ENCODE measurements around the gene ZNF280B.
"Not testable (repeated sequence)": the region's sequence is repeated elsewhere in the genome, so short reads cannot be mapped to it uniquely, and the experiment has no call there.

The ZNF280B gene

GRCh38 chr22:22478470-22478869 is 30.1 kb downstream of the ZNF280B start:
- H3K4me3 Mint-ChIP-seq: no peak overlapping the region
- no peaks in the 10 kb centered on the region for H3K4me1 Mint-ChIP-seq (ENCODE audit: low read depth)
- no peaks in the 10 kb centered on the region for H3K27me3 Mint-ChIP-seq (ENCODE audit: low read depth)
- no peaks in the 10 kb centered on the region for H3K36me3 Mint-ChIP-seq (ENCODE audit: low read depth)
- H3K9me3 Mint-ChIP-seq: no peaks in the 10 kb centered on the region
- no peak for DNase-seq (ENCODE audit: low spot score)
- H3K27ac Mint-ChIP-seq: no peak overlapping the region

GRCh38 chr22:22474733-22475132 is 33.8 kb downstream of the ZNF280B start:
- peaks cover 3% of the 10 kb centered on the region for H3K27me3 Mint-ChIP-seq (ENCODE audit: low read depth)
- H3K9me3 Mint-ChIP-seq: peaks cover 2% of the 10 kb centered on the region
- no peak overlapping the region for H3K4me3 Mint-ChIP-seq
- H3K4me1 Mint-ChIP-seq (ENCODE audit: low read depth): no peaks in the 10 kb centered on the region
- DNase-seq (ENCODE audit: low spot score): no peak
- no peak overlapping the region for H3K27ac Mint-ChIP-seq
- no peaks in the 10 kb centered on the region for H3K36me3 Mint-ChIP-seq (ENCODE audit: low read depth)

GRCh38 chr22:22471104-22471503 is 37.4 kb downstream of the ZNF280B start:
- not testable (repeated sequence) for H3K4me1 Mint-ChIP-seq (ENCODE audit: low read depth); H3K27me3 Mint-ChIP-seq (ENCODE audit: low read depth); H3K36me3 Mint-ChIP-seq (ENCODE audit: low read depth); H3K27ac Mint-ChIP-seq; DNase-seq (ENCODE audit: low spot score); H3K4me3 Mint-ChIP-seq
- peaks cover 14% of the 10 kb centered on the region for H3K9me3 Mint-ChIP-seq

- H3K27ac Mint-ChIP-seq: no peak overlapping the region
- H3K4me3 Mint-ChIP-seq: no peak overlapping the region
- H3K9me3 Mint-ChIP-seq: peaks cover 14% of the 10 kb centered on the region
- peaks cover 9% of the 10 kb centered on the region for H3K27me3 Mint-ChIP-seq (ENCODE audit: low read depth)
- no peaks in the 10 kb centered on the region for H3K36me3 Mint-ChIP-seq (ENCODE audit: low read depth)
- no peaks in the 10 kb centered on the region for H3K4me1 Mint-ChIP-seq (ENCODE audit: low read depth)
- DNase-seq (ENCODE audit: low spot score): no peak
These were observed 39.0 kb downstream of the ZNF280B start for GRCh38 chr22:22469527-22469926.

- H3K9me3 Mint-ChIP-seq: peaks cover 14% of the 10 kb centered on the region
- H3K27ac Mint-ChIP-seq; H3K4me3 Mint-ChIP-seq; H3K36me3 Mint-ChIP-seq (ENCODE audit: low read depth); DNase-seq (ENCODE audit: low spot score); H3K27me3 Mint-ChIP-seq (ENCODE audit: low read depth); H3K4me1 Mint-ChIP-seq (ENCODE audit: low read depth): not testable (repeated sequence)
These were observed 39.6 kb downstream of the ZNF280B start for GRCh38 chr22:22468794-22469469.

GRCh38 chr22:22467112-22467511 is 41.4 kb downstream of the ZNF280B start:
- Mint-ChIP-seq H3K27ac (no peak overlapping the region), H3K36me3 (ENCODE audit: low read depth) (no peaks in the 10 kb centered on the region), H3K4me1 (ENCODE audit: low read depth) (no peaks in the 10 kb centered on the region), H3K4me3 (no peak overlapping the region), H3K27me3 (ENCODE audit: low read depth) (peaks cover 16% of the 10 kb centered on the region), H3K9me3 (peaks cover 14% of the 10 kb centered on the region)
- DNase-seq (ENCODE audit: low spot score): no peak

- Mint-ChIP-seq H3K36me3 (ENCODE audit: low read depth) (no peaks in the 10 kb centered on the region), H3K27me3 (ENCODE audit: low read depth) (peaks cover 20% of the 10 kb centered on the region), H3K27ac (no peak overlapping the region), H3K9me3 (peaks cover 14% of the 10 kb centered on the region), H3K4me3 (no peak overlapping the region), H3K4me1 (ENCODE audit: low read depth) (no peaks in the 10 kb centered on the region)
- no peak for DNase-seq (ENCODE audit: low spot score)
These were observed 42.8 kb downstream of the ZNF280B start for GRCh38 chr22:22465782-22466181.

- peaks cover 14% of the 10 kb centered on the region for H3K9me3 Mint-ChIP-seq
- peaks cover 20% of the 10 kb centered on the region for H3K27me3 Mint-ChIP-seq (ENCODE audit: low read depth)
- no peaks in the 10 kb centered on the region for H3K4me1 Mint-ChIP-seq (ENCODE audit: low read depth)
- H3K36me3 Mint-ChIP-seq (ENCODE audit: low read depth): no peaks in the 10 kb centered on the region
- H3K4me3 Mint-ChIP-seq: no peak overlapping the region
- DNase-seq (ENCODE audit: low spot score): no peak
- no peak overlapping the region for H3K27ac Mint-ChIP-seq
These were observed 43.4 kb downstream of the ZNF280B start for GRCh38 chr22:22465094-22465602.

- H3K36me3 Mint-ChIP-seq (ENCODE audit: low read depth): no peaks in the 10 kb centered on the region
- no peak overlapping the region for H3K4me3 Mint-ChIP-seq
- H3K9me3 Mint-ChIP-seq: peaks cover 15% of the 10 kb centered on the region
- H3K27ac Mint-ChIP-seq: no peak overlapping the region
- DNase-seq (ENCODE audit: low spot score): no peak
- peaks cover 16% of the 10 kb centered on the region for H3K27me3 Mint-ChIP-seq (ENCODE audit: low read depth)
- H3K4me1 Mint-ChIP-seq (ENCODE audit: low read depth): no peaks in the 10 kb centered on the region
These were observed 43.9 kb downstream of the ZNF280B start for GRCh38 chr22:22464541-22465054.

GRCh38 chr22:22463855-22464540 is 44.5 kb downstream of the ZNF280B start:
- no peak overlapping the region for H3K4me3 Mint-ChIP-seq
- no peak overlapping the region for H3K27ac Mint-ChIP-seq
- no peaks in the 10 kb centered on the region for H3K4me1 Mint-ChIP-seq (ENCODE audit: low read depth)
- no peaks in the 10 kb centered on the region for H3K36me3 Mint-ChIP-seq (ENCODE audit: low read depth)
- peaks cover 15% of the 10 kb centered on the region for H3K9me3 Mint-ChIP-seq
- peak; percentile 25 for DNase-seq (ENCODE audit: low spot score)
- peaks cover 15% of the 10 kb centered on the region for H3K27me3 Mint-ChIP-seq (ENCODE audit: low read depth)

GRCh38 chr22:22462813-22463567 is 45.6 kb downstream of the ZNF280B start:
- no peak overlapping the region for H3K4me3 Mint-ChIP-seq

GRCh38 chr22:22461583-22461982 is 47.0 kb downstream of the ZNF280B start:
- Mint-ChIP-seq H3K27ac (no peak overlapping the region), H3K27me3 (ENCODE audit: low read depth) (peaks cover 15% of the 10 kb centered on the region), H3K4me3 (no peak overlapping the region), H3K4me1 (ENCODE audit: low read depth) (no peaks in the 10 kb centered on the region), H3K9me3 (peaks cover 25% of the 10 kb centered on the region), H3K36me3 (ENCODE audit: low read depth) (peaks cover 1% of the 10 kb centered on the region)
- no peak for DNase-seq (ENCODE audit: low spot score)

More at GRCh38 chr22:22462813-22463567, 45.6 kb downstream of the ZNF280B start:
- Mint-ChIP-seq H3K36me3 (ENCODE audit: low read depth) (peaks cover 1% of the 10 kb centered on the region), H3K27ac (no peak overlapping the region), H3K27me3 (ENCODE audit: low read depth) (peaks cover 15% of the 10 kb centered on the region), H3K4me1 (ENCODE audit: low read depth) (no peaks in the 10 kb centered on the region), H3K9me3 (peaks cover 20% of the 10 kb centered on the region)
- no peak for DNase-seq (ENCODE audit: low spot score)

GRCh38 chr22:22461111-22461510 is 47.4 kb downstream of the ZNF280B start:
- peaks cover 1% of the 10 kb centered on the region for H3K36me3 Mint-ChIP-seq (ENCODE audit: low read depth)
- H3K27ac Mint-ChIP-seq: no peak overlapping the region
- no peaks in the 10 kb centered on the region for H3K4me1 Mint-ChIP-seq (ENCODE audit: low read depth)
- peaks cover 25% of the 10 kb centered on the region for H3K9me3 Mint-ChIP-seq
- DNase-seq (ENCODE audit: low spot score): no peak
- H3K4me3 Mint-ChIP-seq: no peak overlapping the region
- peaks cover 13% of the 10 kb centered on the region for H3K27me3 Mint-ChIP-seq (ENCODE audit: low read depth)

- Mint-ChIP-seq H3K9me3 (peaks cover 25% of the 10 kb centered on the region), H3K27ac (no peak overlapping the region), H3K4me1 (ENCODE audit: low read depth) (no peaks in the 10 kb centered on the region), H3K36me3 (ENCODE audit: low read depth) (peaks cover 1% of the 10 kb centered on the region), H3K27me3 (ENCODE audit: low read depth) (peaks cover 12% of the 10 kb centered on the region), H3K4me3 (no peak overlapping the region)
- no peak for DNase-seq (ENCODE audit: low spot score)
These were observed 47.9 kb downstream of the ZNF280B start for GRCh38 chr22:22460635-22461034.

Data from T-helper 2 cell treated with Interferon-gamma antibody and Interleukin-4, amounts not matched to agents 5 μg/mL and 100 μg/mL, for 36 hours (primary cell).